DOHH2 (cell line): Measurements from ENCODE around the gene OSTF1.

ENCODE experiments used
- EZH2phosphoT487 ChIP-seq: fragments of 200-600 bp; sonication (generic); IDR thresholded peaks from 2 replicates; pipeline ENCODE4 v1.6.1; 2017; ENCODE audit warnings: borderline replicate concordance, mild to moderate bottlenecking, antibody characterized with exemption, low read length, moderate library complexity, mixed read lengths
- TF ChIP-seq, protein P1 (sequence below): fragments of 200-600 bp; sonication (generic); IDR thresholded peaks from one replicate; pipeline ENCODE4 v1.5.1; 2014; ENCODE audit warnings: antibody characterized with exemption, mild to moderate bottlenecking, low read depth, low read length; ENCODE audit not compliant: poor library complexity, severe bottlenecking

DNA sequence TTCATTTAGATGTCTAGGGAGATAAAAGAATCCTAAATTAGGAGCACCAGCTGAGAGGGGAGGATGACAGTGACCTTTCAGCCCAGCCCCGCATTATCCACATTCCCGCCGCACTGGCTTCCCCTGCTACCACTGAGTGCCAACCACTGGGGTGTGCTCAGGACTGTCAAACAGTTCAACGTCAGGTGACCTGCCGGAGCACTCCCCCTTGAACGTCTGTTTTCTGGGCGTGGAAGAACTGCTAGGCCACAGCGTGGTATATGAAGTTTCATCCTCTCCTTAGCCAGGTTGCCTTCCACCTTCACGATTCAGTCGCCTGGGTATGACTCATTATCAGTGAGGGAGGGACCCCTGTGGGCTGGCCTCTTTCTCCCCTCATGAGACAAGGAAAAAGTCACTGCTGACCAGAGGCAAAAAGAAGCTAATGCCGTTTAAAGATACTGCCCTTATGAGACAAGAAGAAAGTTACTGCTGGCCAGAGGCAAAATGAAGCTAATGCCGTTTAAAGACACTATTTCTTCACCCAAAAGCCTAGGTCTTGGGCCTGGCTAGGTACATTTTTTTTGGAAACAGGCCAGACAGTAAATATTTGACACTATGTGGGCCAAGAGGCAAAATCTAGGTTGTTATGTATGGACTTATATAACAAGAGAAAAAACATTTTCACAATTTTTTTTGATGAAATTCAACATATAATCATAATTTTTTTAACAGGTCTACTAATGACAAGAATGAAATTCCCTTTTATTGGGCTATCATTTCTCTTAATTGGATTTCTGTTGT is 4.9 kb upstream of the OSTF1 start:
- TF ChIP-seq, protein P1, sequence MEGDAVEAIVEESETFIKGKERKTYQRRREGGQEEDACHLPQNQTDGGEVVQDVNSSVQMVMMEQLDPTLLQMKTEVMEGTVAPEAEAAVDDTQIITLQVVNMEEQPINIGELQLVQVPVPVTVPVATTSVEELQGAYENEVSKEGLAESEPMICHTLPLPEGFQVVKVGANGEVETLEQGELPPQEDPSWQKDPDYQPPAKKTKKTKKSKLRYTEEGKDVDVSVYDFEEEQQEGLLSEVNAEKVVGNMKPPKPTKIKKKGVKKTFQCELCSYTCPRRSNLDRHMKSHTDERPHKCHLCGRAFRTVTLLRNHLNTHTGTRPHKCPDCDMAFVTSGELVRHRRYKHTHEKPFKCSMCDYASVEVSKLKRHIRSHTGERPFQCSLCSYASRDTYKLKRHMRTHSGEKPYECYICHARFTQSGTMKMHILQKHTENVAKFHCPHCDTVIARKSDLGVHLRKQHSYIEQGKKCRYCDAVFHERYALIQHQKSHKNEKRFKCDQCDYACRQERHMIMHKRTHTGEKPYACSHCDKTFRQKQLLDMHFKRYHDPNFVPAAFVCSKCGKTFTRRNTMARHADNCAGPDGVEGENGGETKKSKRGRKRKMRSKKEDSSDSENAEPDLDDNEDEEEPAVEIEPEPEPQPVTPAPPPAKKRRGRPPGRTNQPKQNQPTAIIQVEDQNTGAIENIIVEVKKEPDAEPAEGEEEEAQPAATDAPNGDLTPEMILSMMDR, result no peak
- TF ChIP-seq EZH2phosphoT487, result no peak
